GM12801 (cell line): ENCODE results near the gene AIFM3.

Source experiments
- CTCF ChIP-seq: IDR thresholded peaks from one replicate; pipeline ENCODE4 v1.5.1; 2011; ENCODE audit warnings: control low read depth; ENCODE audit not compliant: insufficient read length; ENCODE audit errors: extremely low read depth

The AIFM3 gene

DNA sequence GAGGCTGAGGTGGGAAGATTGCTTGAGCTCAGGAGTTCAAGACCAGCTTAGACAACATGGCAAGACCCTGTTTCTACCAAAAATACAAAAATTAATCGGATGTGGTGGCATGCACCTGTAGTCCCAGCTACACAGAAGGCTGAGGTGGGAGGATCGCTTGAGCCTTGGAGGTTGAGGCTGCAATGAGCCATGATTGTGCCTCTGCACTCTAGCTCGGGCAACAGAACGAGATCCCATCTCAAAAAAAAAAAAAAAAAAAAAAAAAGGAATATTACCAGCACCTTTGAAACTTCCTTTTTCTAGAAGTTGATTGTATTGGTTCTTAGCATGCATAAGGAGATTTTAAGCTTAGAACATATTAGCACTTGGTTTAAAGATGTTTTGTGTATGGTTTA, 38.5 kb upstream of the AIFM3 start:
- no peak for TF ChIP-seq CTCF

DNA sequence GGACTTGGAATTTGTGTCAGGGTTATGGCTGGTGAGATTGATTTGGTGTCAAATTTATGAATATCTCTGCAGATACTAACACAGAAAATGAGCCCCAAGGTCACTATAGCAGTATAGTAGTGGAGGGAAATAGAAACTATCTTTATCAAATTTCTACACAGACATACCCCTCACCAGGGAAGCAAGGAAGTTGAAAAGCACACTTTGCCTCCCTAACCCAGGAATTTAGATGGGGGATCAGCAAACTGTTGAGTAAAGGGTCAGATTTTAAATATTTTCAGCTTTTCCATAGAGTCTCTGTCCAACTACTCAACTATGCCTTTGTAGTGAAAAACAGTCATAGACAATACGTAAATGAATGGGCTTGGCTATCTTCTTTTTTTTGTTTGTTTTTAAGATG, 37.1 kb upstream of the AIFM3 start:
- no peak for TF ChIP-seq CTCF

DNA sequence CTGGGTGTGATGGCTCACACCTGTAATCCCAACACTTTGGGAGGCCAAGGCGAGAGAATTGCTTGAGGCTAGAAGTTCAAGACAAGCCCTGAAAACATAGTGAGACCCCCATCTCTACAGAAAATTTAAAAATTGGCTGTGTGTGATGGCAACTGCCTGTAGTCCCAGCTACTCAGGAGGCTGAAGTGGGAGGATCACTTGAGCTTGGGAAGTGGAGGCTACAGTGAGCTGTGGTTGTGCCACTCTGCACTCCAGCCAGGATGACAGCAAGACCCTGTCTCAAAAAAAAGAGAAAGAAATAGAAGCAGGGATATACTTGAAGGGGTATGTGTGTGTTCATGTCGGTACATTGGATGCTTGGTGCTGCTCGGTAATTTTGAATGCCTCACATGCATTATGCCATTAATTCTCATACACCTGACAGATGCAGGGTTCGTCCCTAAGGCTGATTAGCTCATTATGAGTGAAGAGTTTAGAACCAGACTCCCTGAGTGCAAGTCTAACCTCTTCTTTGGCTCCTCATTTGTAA, 35.9 kb upstream of the AIFM3 start:
- TF ChIP-seq CTCF, result no peak

GRCh38 chr22:20933910-20934309, 33.1 kb upstream of the AIFM3 start:
- no peak for TF ChIP-seq CTCF

DNA sequence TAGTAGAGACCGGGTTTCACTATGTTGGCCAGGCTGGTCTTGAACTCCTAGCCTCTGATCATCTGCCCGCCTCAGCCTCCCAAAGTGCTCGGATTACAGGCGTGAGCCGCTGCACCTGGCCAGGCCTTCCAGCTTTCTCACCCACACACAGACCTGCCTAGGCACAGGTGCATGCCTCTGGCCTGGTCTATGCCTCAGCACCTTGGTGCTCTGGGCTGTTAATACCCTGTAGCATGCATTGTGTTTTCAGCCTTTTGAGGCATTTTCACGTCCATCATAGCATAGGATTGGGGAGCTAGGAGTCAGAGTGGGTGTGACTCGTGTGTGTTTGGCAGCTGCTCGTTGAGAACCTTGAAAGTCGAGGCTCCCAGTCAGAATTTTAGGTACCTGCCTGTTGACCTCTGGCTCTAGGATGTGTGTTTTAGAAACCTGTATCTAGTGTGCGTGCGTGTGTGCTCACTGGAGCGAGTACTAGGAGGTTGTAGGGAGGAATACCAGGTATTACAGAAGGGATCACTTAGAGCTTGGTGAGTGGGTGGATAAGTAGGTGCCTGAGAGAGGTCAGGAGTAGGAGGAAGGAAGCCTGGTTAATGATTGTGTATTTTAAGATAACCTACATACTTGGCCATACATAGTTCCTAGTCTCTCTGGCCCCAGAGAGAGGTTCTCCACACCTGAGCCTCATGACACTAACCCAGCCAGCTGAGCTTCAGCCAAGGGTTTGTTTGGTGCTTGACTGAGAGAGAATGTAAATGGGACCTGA, 29.8 kb upstream of the AIFM3 start:
- TF ChIP-seq CTCF, result no peak

DNA sequence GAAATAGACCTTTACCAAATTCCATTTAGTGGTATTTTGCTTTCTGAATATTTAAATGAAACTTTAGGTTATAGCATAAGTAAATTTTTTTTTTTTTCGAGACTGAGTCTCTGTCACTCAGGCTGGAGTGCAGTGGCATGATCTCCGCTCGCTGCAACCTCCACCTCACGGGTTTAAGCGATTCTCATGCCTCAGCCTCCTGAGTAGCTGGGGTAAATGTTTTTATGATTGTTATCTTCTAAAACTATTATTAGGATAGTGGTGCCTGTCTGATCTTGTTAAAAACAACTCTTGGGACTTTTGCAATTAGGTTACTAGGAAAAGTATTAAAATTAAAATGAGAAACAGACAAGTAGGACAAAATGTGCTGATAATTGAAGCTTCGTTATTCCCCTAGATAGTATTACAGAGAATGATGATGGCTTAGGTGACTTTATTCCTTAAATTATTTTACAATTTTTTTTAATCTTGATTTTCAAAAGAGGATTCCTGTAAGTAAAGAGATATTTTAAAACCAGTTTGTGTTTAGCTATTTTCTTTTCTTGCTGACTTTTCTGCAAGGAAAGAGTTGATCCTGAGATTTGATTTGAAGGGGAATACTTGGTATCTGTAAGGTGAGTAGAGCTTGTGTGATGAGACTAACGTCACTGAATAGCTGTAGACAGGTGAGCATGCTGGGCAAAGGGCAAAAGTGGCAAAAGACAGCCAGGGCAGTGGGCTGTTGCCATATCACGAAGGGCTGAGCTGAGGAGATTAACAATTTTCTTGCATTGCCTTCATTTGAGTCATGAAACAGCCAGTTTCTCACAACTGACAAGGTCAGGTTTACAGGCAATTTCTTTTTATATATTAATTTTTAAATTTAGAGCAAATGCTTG, 29.0 kb upstream of the AIFM3 start:
- TF ChIP-seq CTCF, result no peak

DNA sequence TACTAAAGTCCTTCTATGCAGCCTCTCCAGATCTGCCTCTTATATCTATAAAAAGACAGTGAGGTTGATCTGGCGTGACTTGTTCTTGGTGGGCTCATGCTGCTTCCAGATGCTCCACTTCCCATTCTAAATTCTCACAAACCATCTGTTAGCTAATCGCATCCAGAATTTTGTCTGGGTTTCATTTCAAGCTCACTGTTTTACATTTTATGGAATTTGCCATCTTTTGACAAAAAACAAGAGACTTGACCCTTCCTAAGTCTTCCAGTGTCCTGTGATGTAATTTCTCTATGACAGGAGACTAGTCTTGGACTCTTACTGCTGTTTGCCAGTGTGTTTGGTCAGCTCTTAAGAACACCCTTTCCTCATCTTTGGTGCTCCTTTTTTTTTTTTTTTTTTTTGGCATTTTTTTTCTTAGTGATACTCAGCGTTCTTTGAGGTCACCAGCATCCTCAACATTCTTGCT, 26.8 kb upstream of the AIFM3 start:
- TF ChIP-seq CTCF, result no peak
